Fibroblast of mammary gland (primary cell): ENCODE data around the gene KCNT1.

Experiments used
- DNase-seq: peaks from one replicate; pipeline ENCODE4 v3.0.0-alpha.2; 2010; ENCODE audit warnings: low read depth
- H3K4me3 ChIP-seq: 2 replicates; pipeline ENCODE4 v1.5.1; 2011; ENCODE audit warnings: low read depth, mild to moderate bottlenecking, low read length, moderate library complexity; ENCODE audit not compliant: control insufficient read depth
- CTCF ChIP-seq: conservative IDR thresholded peaks from 2 replicates; pipeline ENCODE4 v1.5.1; 2011; ENCODE audit warnings: low read depth, low read length, inconsistent platforms; ENCODE audit not compliant: control insufficient read depth, insufficient read depth

KCNT1 gene

GRCh38 chr9:135810806-135811575 lies 109.0 kb downstream of the KCNT1 start:
- H3K4me3 ChIP-seq: no peak overlapping the region
- TF ChIP-seq CTCF: no peak
- no peak for DNase-seq

- no peak for DNase-seq
- TF ChIP-seq CTCF: no peak
- no peak overlapping the region for H3K4me3 ChIP-seq
Observed at GRCh38 chr9:135811801-135812200, 109.8 kb downstream of the KCNT1 start.

- DNase-seq: no peak
- H3K4me3 ChIP-seq: no peak overlapping the region
- no peak for TF ChIP-seq CTCF
Observed at GRCh38 chr9:135812961-135813360, 111.0 kb downstream of the KCNT1 start.

- no peak for DNase-seq
- TF ChIP-seq CTCF: no peak
- no peak overlapping the region for H3K4me3 ChIP-seq
Observed at GRCh38 chr9:135813671-135814290, 111.8 kb downstream of the KCNT1 start.

- no peak overlapping the region for H3K4me3 ChIP-seq
- TF ChIP-seq CTCF: no peak
- no peak for DNase-seq
Observed at GRCh38 chr9:135814421-135815095, 112.6 kb downstream of the KCNT1 start.

GRCh38 chr9:135815413-135815812 lies 113.4 kb downstream of the KCNT1 start:
- no peak overlapping the region for H3K4me3 ChIP-seq
- TF ChIP-seq CTCF: no peak
- no peak for DNase-seq
